ENCODE results near the gene RETN.
"Not testable (repeated sequence)": the region's sequence is repeated elsewhere in the genome, so short reads cannot be mapped to it uniquely, and the experiment has no call there.

Gene RETN

DNA sequence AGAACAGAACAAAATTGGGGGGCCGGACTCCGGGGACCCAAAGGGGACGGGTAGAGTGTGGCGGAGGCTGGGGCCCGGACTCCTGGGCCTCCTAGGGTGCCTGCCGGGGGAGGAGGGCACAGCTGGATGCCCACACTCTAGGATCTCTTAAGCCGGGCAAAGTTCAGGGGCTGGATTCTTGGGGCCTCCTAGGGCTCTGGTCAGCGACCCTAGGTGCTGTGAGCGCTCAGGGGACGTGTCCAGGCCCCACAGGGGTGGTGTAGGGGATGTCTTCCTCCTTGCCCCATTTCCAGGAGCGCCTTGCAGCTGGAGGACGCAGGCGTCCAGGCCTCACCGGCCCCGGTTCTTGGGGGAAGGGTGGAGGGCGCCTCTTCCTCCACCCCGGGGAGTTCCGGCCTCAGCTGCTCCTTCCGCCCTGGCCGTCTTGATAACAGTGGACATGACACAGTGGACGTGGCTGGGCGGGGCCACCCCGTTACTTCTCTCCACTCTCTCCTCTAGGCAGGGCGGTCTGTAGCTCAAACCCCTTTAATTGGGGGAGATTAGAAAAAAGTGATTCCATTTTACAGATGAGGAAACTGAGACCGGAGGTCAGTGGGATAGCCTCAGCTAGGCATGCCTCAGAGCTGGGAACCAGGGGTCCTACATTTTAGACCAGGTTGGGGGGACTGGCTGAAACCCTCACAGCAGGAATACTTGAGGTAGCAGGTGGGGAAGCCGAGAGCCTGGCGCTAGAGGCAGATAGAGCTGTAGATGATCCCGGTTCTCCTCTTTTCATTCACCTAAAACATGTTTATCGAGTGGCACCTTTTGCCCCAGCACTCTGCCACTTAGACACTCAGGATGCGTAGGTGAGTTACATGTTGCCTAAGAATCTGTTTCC lies 31.2 kb upstream of the RETN start:
- DNase-seq (ENCODE audit: low spot score) (no peak), FAIRE-seq (no peak)

- DNase-seq (ENCODE audit: low spot score) = no peak
- no peak for FAIRE-seq
These were observed 29.9 kb upstream of the RETN start for GRCh38 chr19:7638802-7639465.

- DNase-seq (ENCODE audit: low spot score) (no peak), FAIRE-seq (peak; percentile 83)
These were observed 28.9 kb upstream of the RETN start for GRCh38 chr19:7639863-7640348.

- DNase-seq (ENCODE audit: low spot score) (no peak), FAIRE-seq (no peak)
These were observed 28.0 kb upstream of the RETN start for GRCh38 chr19:7640803-7641202.

DNA sequence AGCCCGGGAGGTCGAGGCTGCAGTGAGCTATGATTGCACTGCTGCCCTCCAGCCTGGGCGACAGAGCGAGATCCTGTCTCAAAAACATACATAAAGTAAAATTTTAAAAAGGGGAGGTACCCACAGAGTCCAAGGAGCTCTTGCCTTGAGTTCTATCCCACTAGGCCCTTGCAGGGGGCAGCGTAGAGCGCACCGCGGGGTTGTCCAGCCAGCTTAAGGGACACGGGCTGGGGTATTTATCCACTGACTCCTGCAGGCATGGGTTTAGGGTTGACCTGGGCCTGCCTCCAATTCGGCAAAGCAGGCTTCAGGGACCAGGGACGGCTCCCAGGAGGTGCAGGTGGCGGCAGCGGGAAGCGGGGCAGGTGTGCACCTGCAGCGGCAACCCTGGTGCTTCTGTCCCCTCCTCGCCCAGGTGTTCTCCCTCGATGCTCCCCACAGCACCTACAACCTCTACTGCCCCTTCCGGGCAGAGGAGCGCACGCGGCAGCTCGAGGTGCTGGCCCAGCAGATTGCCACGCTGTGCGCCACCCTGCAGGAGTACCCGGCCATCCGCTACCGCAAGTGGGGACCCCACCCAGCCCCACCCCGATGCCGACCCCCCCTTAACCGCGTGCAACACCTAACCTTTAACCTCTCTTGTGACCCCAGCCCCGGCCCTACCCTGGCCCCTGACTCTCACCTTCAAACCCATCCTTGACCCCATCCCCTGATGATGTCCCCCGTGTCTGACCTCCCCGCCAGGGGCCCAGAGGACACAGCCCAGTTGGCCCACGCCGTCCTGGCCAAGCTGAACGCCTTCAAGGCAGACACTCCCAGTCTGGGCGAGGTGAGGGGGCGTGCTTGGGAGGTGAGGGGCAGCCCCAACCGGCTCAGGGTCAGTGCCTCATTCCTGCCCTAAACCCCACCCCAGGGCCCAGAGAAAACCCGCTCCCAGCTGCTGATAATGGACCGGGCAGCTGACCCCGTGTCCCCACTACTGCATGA lies 27.3 kb upstream of the RETN start:
- FAIRE-seq (no peak), DNase-seq (ENCODE audit: low spot score) (no peak)

DNA sequence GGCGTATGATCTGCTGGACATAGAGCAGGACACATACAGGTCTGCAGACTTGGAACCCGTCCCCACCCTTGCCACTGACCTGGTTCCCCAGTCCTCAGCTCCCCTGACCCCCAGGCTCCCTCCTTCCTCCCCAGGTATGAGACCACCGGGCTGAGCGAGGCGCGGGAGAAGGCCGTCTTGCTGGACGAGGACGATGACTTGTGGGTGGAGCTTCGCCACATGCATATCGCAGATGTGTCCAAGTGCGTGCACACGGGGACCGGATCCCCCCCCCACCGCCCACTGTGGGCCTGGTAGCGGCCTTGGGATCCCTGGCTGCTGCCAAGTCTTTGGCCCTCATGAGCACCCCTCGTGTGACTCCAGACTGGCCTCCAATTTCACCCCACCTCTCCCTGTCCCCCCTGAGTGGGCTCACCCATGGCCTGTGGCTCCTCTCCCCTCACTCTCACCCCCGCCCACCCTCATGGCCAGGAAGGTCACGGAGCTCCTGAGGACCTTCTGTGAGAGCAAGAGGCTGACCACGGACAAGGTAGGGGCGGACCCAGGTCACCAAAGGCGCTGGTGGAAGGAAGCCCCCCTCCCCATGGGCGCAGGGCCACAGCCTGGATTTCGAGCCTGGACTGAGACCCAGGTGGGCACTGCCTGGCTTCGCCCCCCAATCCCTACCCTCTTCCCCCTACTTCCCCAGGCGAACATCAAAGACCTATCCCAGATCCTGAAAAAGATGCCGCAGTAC lies 26.4 kb upstream of the RETN start:
- FAIRE-seq = no peak
- DNase-seq (ENCODE audit: low spot score) = no peak

DNA sequence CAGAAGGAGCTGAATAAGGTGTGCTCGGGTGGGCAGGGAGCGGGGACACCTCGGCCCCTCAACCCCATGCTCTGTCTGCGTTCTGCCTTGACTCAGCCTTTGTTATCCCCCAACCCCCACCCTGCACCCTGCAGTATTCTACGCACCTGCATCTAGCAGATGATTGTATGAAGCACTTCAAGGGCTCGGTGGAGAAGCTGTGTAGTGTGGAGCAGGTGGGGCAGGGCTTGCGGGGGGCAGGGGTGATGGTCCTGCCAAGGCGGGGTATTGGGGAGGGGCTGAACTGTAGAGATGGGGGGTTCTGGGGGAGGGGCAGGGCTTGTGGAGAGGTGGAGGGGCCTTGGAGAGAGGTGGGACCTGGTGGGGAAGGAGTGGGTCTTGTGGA lies 25.8 kb upstream of the RETN start:
- FAIRE-seq = no peak
- DNase-seq (ENCODE audit: low spot score) = no peak

DNA sequence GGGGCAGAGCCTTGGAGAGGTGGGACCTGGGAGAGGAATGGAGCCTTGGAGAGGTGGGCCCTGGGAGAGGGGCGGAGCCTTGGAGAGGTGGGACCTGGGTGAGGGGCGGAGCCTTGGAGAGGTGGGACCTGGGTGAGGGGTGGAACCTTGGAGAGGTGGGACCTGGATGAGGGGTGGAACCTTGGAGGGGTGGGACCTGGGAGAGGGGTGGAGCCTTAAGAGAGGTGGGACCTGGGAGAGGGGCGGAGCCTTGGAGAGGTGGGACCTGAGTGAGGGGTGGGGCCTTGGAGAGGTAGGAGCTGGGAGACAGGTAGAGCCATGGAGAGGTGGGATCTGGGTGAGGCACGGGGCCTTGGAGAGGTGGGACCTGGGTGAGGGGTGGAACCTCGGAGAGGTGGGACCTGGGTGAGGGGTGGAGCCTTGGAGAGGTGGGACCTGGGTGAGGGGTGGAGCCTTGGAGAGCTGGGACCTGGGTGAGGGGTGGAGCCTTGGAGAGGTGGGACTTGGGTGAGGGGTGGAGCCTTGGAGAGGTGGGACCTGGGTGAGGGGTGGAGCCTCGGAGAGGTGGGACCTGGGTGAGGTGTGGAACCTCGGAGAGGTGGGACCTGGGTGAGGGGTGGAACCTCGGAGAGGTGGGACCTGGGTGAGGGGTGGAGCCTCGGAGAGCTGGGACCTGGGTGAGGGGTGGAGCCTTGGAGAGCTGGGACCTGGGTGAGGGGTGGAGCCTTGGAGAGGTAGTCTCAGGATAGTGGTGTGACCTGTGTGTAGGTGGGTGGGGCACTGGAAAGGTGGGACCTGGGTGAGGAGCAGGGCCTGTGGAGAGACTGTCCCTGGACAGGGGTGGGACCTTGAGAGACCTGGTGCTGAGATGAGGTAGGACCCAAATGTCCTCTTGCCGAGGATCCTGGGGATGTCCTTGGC lies 25.0 kb upstream of the RETN start:
- FAIRE-seq = not testable (repeated sequence)

GRCh38 chr19:7644550-7644877 lies 24.3 kb upstream of the RETN start:
- DNase-seq (ENCODE audit: low spot score) (no peak), FAIRE-seq (no peak)

More for the DNA sequence above, 25.0 kb upstream of the RETN start:
- not testable (repeated sequence) for DNase-seq (ENCODE audit: low spot score)

DNA sequence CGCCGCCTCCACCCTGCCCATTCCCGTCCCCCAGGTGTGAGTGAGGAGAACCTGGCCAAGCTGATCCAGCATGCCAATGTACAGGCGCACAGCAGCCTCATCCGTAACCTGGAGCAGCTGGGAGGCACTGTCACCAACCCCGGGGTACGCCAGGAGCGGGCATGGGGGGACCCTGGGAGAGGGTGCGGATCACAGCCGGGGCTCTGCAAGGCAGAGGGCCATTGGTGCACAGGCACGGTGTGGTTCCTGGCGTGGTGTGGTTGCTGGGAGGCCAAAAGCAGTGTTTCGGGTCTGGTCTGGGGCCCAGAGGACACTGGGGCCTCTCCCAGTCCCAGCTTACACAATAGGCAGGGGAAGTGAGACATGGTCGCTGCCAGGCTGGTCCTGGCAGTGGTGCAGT lies 23.7 kb upstream of the RETN start:
- DNase-seq (ENCODE audit: low spot score) = no peak
- FAIRE-seq = no peak

DNA sequence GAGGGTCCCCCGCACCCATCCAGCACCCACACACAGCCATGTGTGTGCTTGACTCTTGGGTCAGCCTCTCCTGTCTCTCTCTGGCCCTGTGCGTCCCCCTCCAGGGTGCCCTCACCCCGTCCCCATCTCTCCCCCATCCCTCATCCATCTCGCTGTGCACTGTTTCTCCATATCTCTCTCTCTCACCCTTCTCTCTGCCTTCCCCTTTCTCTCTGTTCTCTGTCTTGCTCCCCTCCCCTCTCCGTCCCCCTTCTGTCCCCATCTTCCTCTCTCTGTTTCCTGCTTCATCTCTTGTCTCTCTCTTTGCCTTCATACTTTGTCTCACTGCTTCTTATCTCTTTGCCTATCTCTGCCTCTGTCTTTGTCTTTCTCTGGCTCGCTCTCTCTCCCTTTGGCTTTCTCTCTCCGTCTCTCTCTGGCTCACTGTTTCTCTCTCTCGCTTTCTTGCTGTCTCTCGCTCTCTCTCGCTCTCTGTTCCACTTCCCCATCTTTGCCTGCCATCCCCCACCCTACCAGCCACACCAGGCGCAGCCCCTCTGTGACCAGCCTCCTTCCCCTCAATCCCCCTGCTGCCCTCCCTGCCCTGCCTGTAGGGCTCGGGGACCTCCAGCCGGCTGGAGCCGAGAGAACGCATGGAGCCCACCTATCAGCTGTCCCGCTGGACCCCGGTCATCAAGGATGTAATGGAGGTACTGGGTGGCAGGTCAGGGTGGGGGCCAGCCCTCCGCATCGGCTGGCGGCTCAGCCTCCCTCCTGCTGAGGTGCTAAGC lies 23.0 kb upstream of the RETN start:
- FAIRE-seq (no peak), DNase-seq (ENCODE audit: low spot score) (no peak)

GRCh38 chr19:7646426-7646700 lies 22.5 kb upstream of the RETN start:
- no peak for DNase-seq (ENCODE audit: low spot score)
- FAIRE-seq = no peak

DNA sequence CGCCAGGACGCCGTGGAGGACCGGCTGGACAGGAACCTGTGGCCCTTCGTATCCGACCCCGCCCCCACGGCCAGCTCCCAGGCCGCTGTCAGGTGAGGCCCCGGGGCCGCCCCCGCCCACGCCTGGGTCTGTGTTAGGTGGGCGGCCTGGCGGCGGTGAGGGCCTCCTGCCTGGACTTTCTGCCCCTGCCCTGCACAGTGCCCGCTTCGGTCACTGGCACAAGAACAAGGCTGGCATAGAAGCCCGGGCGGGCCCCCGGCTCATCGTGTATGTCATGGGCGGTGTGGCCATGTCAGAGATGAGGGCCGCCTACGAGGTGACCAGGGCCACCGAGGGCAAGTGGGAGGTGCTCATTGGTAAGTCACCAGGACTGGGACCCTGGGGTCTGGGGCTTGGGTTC lies 21.7 kb upstream of the RETN start:
- DNase-seq (ENCODE audit: low spot score) = no peak
- no peak for FAIRE-seq

DNA sequence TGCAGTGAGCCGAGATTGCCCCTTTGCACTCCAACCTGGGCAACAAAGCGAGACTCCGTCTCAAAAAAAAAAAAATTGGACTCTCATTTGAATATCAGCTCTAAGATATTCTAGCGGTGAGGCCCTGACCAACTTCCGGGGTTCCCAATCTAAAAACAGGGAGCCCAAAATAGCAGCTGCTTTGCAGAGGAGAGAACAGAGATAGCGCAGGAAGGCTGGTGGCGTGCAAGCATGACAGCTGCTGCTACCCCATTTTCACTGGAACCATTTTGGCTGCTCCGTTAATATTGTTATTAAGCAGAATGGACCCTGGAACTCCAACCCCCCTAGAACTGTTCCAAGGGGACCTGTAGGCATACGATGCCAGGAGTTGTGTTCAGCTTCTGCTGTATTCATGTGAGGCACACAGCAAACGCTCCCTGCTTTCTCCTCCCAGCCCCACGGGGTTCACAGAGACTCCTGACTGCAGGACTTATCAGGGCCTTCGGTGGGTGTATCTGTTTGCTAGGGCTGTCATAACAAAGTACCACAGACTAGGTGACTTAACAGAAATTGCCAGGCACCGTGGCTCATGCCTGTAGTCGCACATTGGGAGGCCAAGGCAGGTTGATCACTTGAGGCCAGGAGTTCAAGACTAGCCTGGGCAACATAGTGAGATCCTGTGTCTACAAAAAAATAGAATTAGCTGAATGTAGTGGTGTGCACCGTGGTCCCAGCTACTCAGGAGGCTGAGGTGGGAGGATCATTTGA lies 20.4 kb upstream of the RETN start:
- DNase-seq (ENCODE audit: low spot score) (no peak), FAIRE-seq (no peak)

DNA sequence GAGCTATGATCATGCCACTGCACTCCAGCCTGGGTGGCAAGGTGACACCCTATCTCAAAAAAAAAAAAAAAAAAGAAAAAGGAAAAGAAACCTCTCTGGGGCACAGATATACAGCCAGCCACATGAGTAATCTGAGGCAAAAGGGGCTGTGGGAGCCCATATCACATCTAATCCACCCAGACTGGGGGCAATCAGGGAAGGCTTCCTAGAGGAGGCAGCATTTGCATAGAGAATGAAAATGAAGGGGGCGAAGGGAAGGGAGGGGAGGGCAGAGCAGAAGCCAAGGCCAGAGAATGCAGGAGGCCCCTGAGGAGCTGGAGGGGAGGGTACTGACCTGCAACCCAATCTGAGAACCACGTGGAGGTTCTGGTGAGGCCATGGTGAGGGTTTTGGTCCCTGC lies 18.7 kb upstream of the RETN start:
- no peak for DNase-seq (ENCODE audit: low spot score)
- FAIRE-seq = no peak

DNA sequence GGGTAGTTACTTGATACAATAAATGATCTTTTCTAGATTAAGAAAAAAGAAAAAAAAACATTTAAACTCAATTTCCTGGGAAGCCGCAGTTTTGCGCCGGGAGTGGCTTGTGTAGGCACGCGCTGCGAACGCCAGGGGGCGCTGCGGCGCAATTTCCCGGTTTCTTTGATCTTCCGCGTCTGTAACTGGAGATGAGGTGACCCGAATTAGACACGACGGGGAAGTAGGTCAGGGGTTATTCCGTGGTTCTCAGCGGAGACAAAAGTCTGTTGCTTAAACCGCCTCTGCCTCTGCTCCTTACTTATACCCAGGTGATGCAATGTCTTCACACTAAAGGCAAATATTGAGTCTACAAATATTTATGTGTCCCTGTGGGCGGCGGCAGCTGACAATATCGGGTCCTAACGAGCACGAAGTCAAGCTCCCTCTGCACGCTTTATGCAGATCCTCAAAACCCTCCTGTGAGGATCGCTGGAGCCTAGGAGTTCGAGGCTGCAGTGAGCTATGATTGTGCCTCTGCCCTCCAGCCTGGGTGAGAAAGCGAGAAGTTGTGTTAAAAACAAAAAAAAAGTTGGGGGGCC lies 16.7 kb upstream of the RETN start:
- FAIRE-seq = no peak
- peak; percentile 81 for DNase-seq (ENCODE audit: low spot score)

GRCh38 chr19:7654401-7654800 lies 14.4 kb upstream of the RETN start:
- no peak for FAIRE-seq
- no peak for DNase-seq (ENCODE audit: low spot score)

DNA sequence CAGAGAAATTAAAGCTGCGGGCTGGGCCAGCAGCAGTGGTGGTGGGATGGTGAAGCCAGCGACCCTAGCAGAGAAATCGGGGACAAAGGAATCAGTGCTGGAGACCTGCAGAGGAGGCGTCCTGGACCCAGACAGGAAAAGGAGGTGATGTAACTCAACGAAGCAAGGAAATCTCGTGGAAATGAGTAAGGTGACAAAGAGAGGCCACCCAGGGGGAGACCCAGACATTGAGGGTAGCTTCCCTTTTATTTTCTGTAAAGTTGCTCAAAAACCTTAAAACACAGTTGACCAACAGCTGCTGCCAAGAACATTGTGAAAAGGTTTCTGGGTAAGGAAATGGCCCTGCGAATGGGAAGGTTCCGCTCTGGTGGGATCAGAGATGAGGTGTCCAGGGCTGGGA lies 13.3 kb upstream of the RETN start:
- DNase-seq (ENCODE audit: low spot score) (no peak), FAIRE-seq (no peak)

Measured in urothelium cell line (cell line).